ENCODE measurements around the gene MC3R. TPM values are rescaled to one million over a fixed set of nuclear protein-coding genes. Genes with fewer than 3 reads are reported as not detected.
"Not testable (repeated sequence)": the region's sequence is repeated elsewhere in the genome, so short reads cannot be mapped to it uniquely, and the experiment has no call there.

Gene MC3R
- total and polyA plus RNA-seq, 12 donors: not detected

GRCh38 chr20:56213321-56213720 lies 35.2 kb upstream of the MC3R start:
- no peaks in the 10 kb centered on the region for H3K36me3 ChIP-seq (replicated peaks in 1 of 2)
- intact Hi-C loops (cut with DNase I): no loop called here
- H3K9me3 ChIP-seq (replicated peaks in 1 of 3): no peaks in the 10 kb centered on the region
- TF ChIP-seq CTCF (IDR thresholded peaks at IDR 0.05): no peak
- TF ChIP-seq POLR2A (IDR thresholded peaks at IDR 0.05): no peak
- no peak overlapping the region for H3K27ac ChIP-seq
- H3K27me3 ChIP-seq: no peaks in the 10 kb centered on the region
- no peak overlapping the region for H3K4me3 ChIP-seq
- DNase-seq: no peak
- WGBS, 4 donors: 78 to 93% (median 80%) methylated on average over 2 of the region's 2 CpGs
- H3K4me1 ChIP-seq (replicated peaks in 1 of 2): no peaks in the 10 kb centered on the region

GRCh38 chr20:56215115-56215514 lies 33.4 kb upstream of the MC3R start:
- DNase-seq: no peak
- intact Hi-C loops (cut with DNase I): no loop called here
- WGBS, 4 donors: 9 to 22% (median 15%) methylated on average over 1 to 2 of the region's 2 CpGs
- no peaks in the 10 kb centered on the region for H3K36me3 ChIP-seq (replicated peaks in 1 of 2)
- no peaks in the 10 kb centered on the region for H3K27me3 ChIP-seq
- no peak overlapping the region for H3K27ac ChIP-seq
- no peak overlapping the region for H3K4me3 ChIP-seq
- H3K9me3 ChIP-seq (replicated peaks in 1 of 3): no peaks in the 10 kb centered on the region
- no peaks in the 10 kb centered on the region for H3K4me1 ChIP-seq (replicated peaks in 1 of 2)
- no peak for TF ChIP-seq CTCF (IDR thresholded peaks at IDR 0.05)
- TF ChIP-seq POLR2A (IDR thresholded peaks at IDR 0.05): no peak

GRCh38 chr20:56217829-56218228 lies 30.7 kb upstream of the MC3R start:
- H3K27ac ChIP-seq: no peak overlapping the region
- H3K36me3 ChIP-seq (replicated peaks in 1 of 2): no peaks in the 10 kb centered on the region
- DNase-seq: no peak
- H3K9me3 ChIP-seq (replicated peaks in 1 of 3): no peaks in the 10 kb centered on the region
- no peaks in the 10 kb centered on the region for H3K27me3 ChIP-seq
- intact Hi-C loops (cut with DNase I): no loop called here
- WGBS, 4 donors: 58 to 67% (median 59%) methylated on average over 2 of the region's 2 CpGs
- TF ChIP-seq CTCF (IDR thresholded peaks at IDR 0.05) (no peak), POLR2A (IDR thresholded peaks at IDR 0.05) (no peak)
- H3K4me3 ChIP-seq: no peak overlapping the region
- H3K4me1 ChIP-seq (replicated peaks in 1 of 2): no peaks in the 10 kb centered on the region

- WGBS, 4 donors: 71 to 82% (median 78%) methylated on average over 4 of the region's 4 CpGs
- H3K4me3 ChIP-seq; H3K27me3 ChIP-seq; intact Hi-C loops (cut with DNase I); H3K27ac ChIP-seq; H3K36me3 ChIP-seq (replicated peaks in 1 of 2); H3K9me3 ChIP-seq (replicated peaks in 1 of 3); H3K4me1 ChIP-seq (replicated peaks in 1 of 2); DNase-seq: not testable (repeated sequence)
These were observed 27.3 kb upstream of the MC3R start for GRCh38 chr20:56221186-56221585.

GRCh38 chr20:56222201-56222600 lies 26.3 kb upstream of the MC3R start:
- no peaks in the 10 kb centered on the region for H3K27me3 ChIP-seq
- H3K36me3 ChIP-seq (replicated peaks in 1 of 2): no peaks in the 10 kb centered on the region
- no peak for DNase-seq
- TF ChIP-seq POLR2A (IDR thresholded peaks at IDR 0.05) (no peak), CTCF (IDR thresholded peaks at IDR 0.05) (no peak)
- H3K4me3 ChIP-seq: no peak overlapping the region
- no peak overlapping the region for H3K27ac ChIP-seq
- intact Hi-C loops (cut with DNase I): no loop called here
- WGBS, 4 donors: 67 to 91% (median 73%) methylated on average over 1 of the region's 1 CpG
- no peaks in the 10 kb centered on the region for H3K9me3 ChIP-seq (replicated peaks in 1 of 3)
- H3K4me1 ChIP-seq (replicated peaks in 1 of 2): no peaks in the 10 kb centered on the region

Measured in adrenal gland (tissue), 12 donors.